ENCODE results near the gene CPVL. TPM values are rescaled to one million over a fixed set of nuclear protein-coding genes. Genes with fewer than 3 reads are reported as not detected.

The CPVL gene
- total RNA-seq, 1 experiment from 2014 or later, result 1.1 TPM

GRCh38 chr7:29038463-29038862, 107.9 kb downstream of the CPVL start:
- Histone ChIP-seq H3K4me3 (ENCODE audit: low read depth in 2 of 2, low read length in 2 of 2) (no peak overlapping the region), H3K27me3 (ENCODE audit: control insufficient read depth, insufficient read depth, low read length) (no peaks in the 10 kb centered on the region), H3K36me3 (ENCODE audit: control insufficient read depth, insufficient read depth, low read length) (no peaks in the 10 kb centered on the region), H3K27ac (ENCODE audit: low read length) (no peak overlapping the region), H3K4me1 (ENCODE audit: control insufficient read depth, insufficient read depth, low read length) (no peaks in the 10 kb centered on the region), H3K9me3 (ENCODE audit: control insufficient read depth, insufficient read depth, low read depth, low read length) (no peaks in the 10 kb centered on the region)
- ATAC-seq (no peak), DNase-seq (ENCODE audit: low read depth, low spot score) (no peak)
- CTCF ChIA-PET, result no interaction called here
- POLR2A ChIA-PET, result no interaction called here
- BruUV-seq (replicated peaks), result no TSS peak
- intact Hi-C loops (cut with micrococcal nuclease; ENCODE audit: unreplicated experiment), result no loop called here
- in situ Hi-C loops (cut with HindIII; ENCODE audit: low pct_unique_long_range_greater_than_20kb, low sequenced_read_pairs), result no loop called here
- TF ChIP-seq POLR2AphosphoS5 (IDR thresholded peaks at IDR 0.05; ENCODE audit: low read depth, low read length), result no peak
- no peak for TF ChIP-seq CTCF (IDR thresholded peaks at IDR 0.05)
- no peak for TF ChIP-seq REST (IDR thresholded peaks at IDR 0.05; ENCODE audit: insufficient read depth in 1 of 2, low read depth in 2 of 2, low read length in 1 of 2)
- no peak for TF ChIP-seq TCF7L2 (IDR thresholded peaks at IDR 0.05; ENCODE audit: low read depth, low read length)
- TF ChIP-seq SIN3A (IDR thresholded peaks at IDR 0.05; ENCODE audit: borderline replicate concordance, insufficient read depth, low read depth, low read length), result no peak

GRCh38 chr7:29035044-29035740, 111.1 kb downstream of the CPVL start:
- ATAC-seq (peak; percentile 85), DNase-seq (ENCODE audit: low read depth, low spot score) (peak; percentile 72)
- in situ Hi-C loops (cut with HindIII; ENCODE audit: low pct_unique_long_range_greater_than_20kb, low sequenced_read_pairs), result no loop called here
- H3K9me3 ChIP-seq (ENCODE audit: control insufficient read depth, insufficient read depth, low read depth, low read length), result no peaks in the 10 kb centered on the region
- no peaks in the 10 kb centered on the region for H3K36me3 ChIP-seq (ENCODE audit: control insufficient read depth, insufficient read depth, low read length)
- POLR2A ChIA-PET, result no interaction called here
- no peaks in the 10 kb centered on the region for H3K27me3 ChIP-seq (ENCODE audit: control insufficient read depth, insufficient read depth, low read length)
- CTCF ChIA-PET, result no interaction called here
- H3K4me3 ChIP-seq (ENCODE audit: low read depth in 2 of 2, low read length in 2 of 2), result no peak overlapping the region
- intact Hi-C loops (cut with micrococcal nuclease; ENCODE audit: unreplicated experiment), result no loop called here
- H3K27ac ChIP-seq (ENCODE audit: low read length), result no peak overlapping the region
- TF ChIP-seq REST (IDR thresholded peaks at IDR 0.05; ENCODE audit: insufficient read depth in 1 of 2, low read depth in 2 of 2, low read length in 1 of 2) (no peak), SIN3A (IDR thresholded peaks at IDR 0.05; ENCODE audit: borderline replicate concordance, insufficient read depth, low read depth, low read length) (no peak), POLR2AphosphoS5 (IDR thresholded peaks at IDR 0.05; ENCODE audit: low read depth, low read length) (no peak), TCF7L2 (IDR thresholded peaks at IDR 0.05; ENCODE audit: low read depth, low read length) (no peak), CTCF (IDR thresholded peaks at IDR 0.05) (no peak)
- H3K4me1 ChIP-seq (ENCODE audit: control insufficient read depth, insufficient read depth, low read length), result no peaks in the 10 kb centered on the region
- no TSS peak for BruUV-seq (replicated peaks)

Data from Panc1 (cell line).